ENCODE results near the gene STK4.

DNA sequence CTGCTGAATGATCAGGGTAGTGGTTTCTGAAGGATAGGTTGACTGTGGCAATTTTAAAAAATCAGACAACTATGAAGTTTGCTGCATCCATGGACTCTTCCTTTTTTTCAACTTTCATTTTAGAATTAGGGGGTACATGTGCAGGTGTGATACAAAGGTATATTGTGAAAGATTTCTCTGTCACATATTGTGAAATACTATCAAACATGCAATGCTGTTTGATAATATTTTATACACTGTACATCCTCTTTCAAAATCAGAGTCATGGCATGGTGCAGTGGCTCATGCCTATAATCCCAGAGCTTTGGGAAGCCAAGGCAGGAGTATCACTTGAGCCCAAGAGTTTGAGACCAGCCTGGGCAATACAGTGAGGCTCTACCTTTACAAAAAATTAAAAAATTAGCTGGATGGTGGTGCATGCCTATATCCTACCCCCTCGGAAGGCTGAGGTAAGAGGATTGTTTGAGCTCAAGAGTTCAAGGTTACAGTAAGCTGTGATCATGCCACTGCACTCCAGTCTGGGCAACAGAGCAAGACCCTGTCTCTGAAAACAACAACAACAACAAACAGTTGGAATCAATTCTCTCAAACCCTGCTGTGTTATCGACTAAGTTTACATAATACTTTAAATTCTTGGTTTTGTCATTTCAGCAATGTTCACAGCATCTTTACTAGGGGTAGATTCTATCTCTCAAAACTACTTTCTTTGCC is 153.4 kb downstream of the STK4 start:
- TF ChIP-seq, protein P1, sequence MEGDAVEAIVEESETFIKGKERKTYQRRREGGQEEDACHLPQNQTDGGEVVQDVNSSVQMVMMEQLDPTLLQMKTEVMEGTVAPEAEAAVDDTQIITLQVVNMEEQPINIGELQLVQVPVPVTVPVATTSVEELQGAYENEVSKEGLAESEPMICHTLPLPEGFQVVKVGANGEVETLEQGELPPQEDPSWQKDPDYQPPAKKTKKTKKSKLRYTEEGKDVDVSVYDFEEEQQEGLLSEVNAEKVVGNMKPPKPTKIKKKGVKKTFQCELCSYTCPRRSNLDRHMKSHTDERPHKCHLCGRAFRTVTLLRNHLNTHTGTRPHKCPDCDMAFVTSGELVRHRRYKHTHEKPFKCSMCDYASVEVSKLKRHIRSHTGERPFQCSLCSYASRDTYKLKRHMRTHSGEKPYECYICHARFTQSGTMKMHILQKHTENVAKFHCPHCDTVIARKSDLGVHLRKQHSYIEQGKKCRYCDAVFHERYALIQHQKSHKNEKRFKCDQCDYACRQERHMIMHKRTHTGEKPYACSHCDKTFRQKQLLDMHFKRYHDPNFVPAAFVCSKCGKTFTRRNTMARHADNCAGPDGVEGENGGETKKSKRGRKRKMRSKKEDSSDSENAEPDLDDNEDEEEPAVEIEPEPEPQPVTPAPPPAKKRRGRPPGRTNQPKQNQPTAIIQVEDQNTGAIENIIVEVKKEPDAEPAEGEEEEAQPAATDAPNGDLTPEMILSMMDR (IDR thresholded peaks at IDR 0.05; ENCODE audit: poor library complexity, severe bottlenecking), result no peak
- TF ChIP-seq EZH2 (IDR thresholded peaks at IDR 0.05; ENCODE audit: borderline replicate concordance, insufficient read depth, low read length, poor library complexity, severe bottlenecking) (no peak), POLR2AphosphoS5 (IDR thresholded peaks at IDR 0.05) (no peak)
